ENCODE measurements around the gene HKDC1.
"Not testable (repeated sequence)": the region's sequence is repeated elsewhere in the genome, so short reads cannot be mapped to it uniquely, and the experiment has no call there.

HKDC1 gene

DNA sequence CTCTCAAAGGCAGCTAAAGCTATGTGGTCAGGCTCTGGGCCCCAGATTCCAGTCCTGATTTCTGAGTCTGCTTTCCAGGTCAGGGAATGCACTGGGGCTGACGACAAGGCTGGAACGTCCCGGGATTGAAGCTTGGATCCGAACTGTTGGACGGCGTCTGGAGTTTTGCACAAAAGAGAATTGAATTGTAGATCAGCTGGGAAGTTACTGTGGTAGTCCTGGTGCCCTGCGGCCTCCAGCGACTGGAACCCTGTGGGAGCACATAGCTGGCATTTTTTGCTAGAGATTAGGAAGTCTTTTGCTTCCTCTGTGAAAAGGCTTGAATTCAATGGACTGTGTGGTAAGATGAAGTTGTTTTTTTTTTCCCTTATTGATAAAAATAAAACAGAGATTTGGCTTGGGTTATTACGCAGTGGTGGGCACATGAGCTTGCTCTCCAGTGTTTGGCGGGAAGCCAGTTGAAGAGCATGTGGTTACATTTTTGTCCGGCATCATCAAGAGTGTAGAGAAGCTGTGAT, 58.4 kb downstream of the HKDC1 start, which contains the start of gene HK1:
TSS of gene HK1 (plus strand) at position 51 of the 518 bp plus-strand sequence.
- DNase-seq (ENCODE audit: low read depth in 2 of 3, low spot score in 2 of 3): no peak

DNA sequence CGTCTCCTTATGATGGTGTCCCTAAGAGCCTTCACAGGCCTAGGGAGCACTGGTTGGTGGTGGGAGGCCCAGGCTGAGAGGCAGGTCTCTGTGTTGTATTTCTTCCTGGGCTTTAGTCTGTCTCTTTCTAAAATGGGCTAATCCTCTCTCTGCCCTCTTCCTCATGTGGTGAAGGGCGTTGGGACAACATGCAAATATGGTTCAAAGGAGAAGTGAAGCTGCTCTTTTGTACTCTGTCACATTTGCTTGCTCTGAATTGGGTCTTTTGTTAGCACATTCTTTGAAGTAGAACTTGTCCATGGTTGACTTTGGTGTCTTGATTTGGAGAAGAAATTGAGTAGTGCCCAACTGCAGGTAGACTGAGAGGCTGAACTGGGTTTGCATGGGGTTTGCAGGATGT, 59.0 kb downstream of the HKDC1 start:
- no peak for DNase-seq (ENCODE audit: low read depth in 2 of 3, low spot score in 2 of 3)

DNA sequence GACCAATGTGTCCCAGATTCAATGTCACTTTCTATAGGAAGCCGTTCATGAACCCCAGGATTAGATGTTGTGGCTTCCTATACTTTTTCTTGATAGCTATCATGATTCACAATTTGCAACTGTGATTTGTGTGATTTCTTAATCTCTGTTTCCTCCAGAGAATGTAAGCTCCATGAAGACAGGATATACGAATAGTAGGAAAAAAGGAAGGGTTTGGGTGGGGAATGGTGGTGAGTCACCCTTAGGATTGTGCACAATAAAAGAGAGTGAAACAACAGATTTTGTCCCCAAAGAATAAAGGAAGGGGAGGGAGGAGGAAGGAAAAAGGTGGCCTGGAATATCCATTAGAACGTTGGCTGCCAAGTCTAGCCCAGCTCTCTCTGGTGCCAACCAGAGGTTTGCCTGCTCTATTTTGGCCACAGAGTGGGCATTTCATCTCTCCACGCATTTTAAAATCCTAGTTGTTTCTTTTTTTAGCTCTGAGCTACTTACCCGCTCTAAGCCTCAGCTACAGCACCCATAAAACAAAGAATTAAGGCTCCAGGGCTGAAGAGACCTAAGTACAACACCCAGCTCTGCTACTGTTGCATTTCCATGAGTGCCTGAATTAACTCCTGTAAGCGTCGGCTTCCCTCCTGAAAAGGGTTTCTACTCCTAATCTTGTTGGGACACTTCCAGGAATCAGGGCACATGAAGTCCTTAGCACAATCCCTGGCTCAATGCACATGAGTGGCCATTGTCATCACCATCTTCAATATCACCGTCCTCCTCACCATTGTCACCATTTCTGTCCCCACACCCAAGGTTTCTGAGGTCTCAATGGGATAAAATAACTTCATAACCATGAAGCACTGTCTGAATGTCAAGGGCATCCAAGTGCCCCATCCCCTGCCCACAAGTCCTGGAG, 61.6 kb downstream of the HKDC1 start:
- no peak for DNase-seq (ENCODE audit: low read depth in 2 of 3, low spot score in 2 of 3)

DNA sequence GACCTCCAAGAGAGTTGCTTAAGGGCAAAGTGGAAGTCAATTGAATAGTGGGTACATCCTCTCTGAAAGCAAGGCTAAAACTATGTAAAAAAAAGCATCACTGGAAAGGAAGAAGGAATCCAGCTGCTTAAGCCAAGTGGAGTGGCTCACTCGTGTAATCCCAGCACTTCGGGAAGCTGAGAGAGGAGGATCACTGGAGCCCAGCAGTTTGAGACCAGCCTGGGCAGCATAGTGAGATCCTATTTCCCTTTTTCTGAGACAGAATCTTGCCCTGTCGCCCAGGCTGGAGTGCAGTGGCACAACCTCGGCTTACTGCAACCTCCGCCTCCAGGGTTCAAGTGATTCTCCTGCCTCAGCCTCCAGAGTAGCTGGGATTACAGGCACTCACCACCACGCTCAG, 64.3 kb downstream of the HKDC1 start:
- not testable (repeated sequence) for DNase-seq (ENCODE audit: low read depth in 2 of 3, low spot score in 2 of 3)

DNA sequence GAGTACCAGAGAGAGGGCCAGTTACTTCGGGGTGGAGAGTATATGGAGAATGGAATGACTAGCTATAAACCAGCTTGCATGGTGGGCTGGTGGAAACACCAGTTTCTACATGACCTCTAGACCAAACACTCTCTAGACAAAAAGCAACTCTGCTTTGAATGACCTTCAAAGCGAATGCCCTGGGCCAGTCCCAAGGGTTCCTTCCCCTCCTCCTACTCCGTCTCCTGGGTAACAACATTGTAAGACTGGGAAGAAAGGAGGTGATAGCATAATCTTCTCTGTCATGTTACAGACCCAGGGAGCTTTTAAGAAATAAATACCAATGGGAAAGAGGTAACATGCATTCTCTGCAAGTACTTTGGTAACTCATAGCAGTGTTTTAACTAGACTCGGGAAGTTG, 65.6 kb downstream of the HKDC1 start:
- no peak for DNase-seq (ENCODE audit: low read depth in 2 of 3, low spot score in 2 of 3)

DNA sequence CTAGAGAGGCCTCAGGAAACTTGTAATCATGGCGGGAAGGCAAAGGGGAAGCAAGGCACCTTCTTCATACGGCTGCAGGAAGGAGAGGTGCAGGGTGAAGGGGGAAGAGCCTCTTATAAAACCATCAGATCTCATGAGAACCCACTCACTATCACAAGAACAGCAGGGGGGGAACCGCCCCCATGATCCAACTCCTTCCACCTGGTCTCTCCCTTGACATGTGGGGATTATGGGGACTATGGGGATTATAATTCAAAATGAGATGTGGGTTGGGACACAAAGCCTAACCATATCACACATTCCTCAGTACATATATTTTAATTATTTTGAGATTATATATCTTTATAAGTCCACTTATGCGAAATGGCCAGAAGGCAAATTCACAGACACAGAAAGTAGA, 67.0 kb downstream of the HKDC1 start:
- no peak for DNase-seq (ENCODE audit: low read depth in 2 of 3, low spot score in 2 of 3)

DNA sequence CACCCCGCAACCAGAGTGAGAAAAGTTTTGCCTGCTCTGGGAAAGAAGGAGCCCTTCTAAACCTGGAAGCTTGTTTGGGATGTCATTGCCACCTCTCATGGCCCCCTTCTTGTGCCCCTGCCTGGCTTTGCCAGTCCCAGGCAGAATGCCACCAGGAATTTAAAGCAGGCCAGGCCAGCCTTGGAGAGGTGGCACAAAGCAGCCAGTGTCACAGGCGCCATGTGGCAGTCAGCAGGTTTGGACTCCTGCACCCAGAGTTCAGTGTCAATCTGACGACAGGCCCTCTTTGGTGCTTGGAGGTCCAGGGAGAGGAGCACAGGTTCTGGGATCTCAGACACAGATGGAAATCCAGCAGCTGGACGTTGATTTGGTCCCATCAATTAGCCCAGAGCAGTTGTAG, 70.9 kb downstream of the HKDC1 start:
- DNase-seq (ENCODE audit: low read depth in 2 of 3, low spot score in 2 of 3): no peak

DNA sequence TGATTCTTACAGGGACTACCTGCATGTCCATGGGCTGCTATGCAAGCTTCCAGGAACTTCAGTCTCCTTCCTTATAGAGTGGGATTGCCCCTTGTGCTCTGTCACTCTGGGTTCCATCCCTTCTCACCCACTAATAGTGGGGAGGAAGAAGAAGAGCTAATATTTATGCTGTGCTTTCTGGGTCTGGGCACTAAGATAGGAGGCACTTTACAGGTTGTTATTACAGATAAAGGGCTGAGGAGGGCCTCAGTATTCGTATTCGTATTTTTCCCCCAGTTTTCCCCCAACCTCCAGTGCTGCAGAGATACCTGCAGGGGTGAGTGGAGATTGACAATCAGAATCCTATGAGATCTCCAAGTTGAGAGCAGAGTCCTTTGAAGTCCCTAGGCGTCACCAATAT, 72.3 kb downstream of the HKDC1 start:
- no peak for DNase-seq (ENCODE audit: low read depth in 2 of 3, low spot score in 2 of 3)

DNA sequence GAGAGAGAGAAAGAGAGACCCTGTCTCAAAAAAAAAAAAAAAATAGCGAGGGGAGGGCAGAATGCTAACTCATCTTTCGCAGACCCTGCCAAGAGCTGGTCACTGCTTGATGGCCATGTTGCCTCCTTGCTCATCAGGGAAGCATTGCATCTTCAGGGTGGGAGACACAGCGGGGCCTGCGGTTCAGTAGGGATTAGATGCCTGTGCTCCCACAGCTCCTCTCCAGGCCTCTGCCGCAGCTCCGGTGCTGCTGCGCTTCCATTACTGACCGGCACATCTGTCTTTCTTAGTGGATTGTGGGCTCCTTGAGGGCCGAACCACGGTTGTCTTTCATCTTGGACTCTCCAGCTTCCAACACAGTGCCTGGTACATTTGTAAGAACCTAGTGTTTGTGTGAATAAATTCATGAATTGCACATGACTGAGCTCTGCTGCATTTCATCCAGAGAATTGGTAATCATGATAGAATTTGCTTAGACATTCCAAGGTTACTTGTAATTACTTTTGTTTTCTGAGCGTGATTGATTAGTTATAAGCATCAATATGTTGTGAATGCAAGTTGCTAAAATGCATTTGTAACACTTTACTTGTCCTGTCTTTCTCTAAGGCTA, 75.0 kb downstream of the HKDC1 start:
- no peak for DNase-seq (ENCODE audit: low read depth in 2 of 3, low spot score in 2 of 3)

DNA sequence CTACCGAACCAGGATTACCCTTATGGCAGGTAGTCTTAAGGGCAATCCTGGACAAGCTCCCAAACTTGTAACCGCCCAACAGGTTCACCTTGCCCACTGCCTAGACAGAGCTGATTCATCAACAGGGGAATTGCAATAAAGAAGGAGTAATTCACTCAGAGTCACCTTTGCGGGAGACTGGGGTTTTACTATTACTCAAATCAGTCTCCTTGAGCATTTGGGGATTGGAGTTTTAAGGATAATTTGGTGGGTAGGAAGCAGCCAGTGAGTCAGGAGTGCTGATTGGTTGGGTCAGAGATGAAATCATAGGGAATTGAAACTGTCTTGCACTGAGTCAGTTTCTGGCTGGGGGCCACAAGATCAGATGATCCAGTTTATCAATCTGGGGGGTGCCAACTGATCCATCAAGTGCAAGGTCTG, 83.5 kb downstream of the HKDC1 start:
- DNase-seq (ENCODE audit: low read depth in 2 of 3, low spot score in 2 of 3): no peak

DNA sequence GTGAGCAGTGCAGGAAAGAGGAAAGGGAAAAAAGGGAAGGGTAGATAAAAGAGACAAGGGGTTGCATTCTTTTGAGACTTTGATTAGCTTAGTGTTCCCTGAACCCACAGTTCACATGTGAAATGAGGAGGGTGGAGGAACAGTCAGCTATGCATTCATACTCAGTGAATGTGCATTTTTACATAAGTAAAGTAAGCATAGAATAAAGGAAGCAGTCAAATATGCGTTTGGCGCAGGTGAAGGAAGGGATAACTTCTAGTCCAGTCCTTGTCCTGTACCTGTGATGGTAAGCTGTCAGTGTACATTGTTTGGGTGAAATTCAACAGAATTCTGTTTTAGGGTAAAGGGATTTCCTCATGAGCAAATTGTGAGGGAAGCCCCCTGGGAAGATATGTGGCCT, 86.3 kb downstream of the HKDC1 start:
- DNase-seq (ENCODE audit: low read depth in 2 of 3, low spot score in 2 of 3): no peak

DNA sequence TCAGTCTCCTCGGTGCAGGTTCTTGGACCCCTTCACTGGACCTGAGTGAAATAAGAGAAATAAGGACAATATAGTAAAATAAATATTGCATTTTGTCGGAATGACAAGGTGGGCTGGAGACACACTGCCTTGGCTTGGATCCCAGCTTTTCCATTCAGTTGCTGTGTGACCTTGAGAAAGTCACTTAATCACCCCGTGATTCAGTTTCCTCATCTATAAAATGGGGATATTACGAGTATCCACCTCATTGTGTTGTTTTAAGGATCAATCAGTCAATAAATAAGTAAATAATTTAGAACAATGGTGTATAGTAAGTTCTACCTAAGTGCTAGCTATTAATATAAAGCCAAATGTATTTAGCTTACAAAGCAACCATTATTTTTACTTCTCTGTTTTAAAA, 87.3 kb downstream of the HKDC1 start:
- DNase-seq (ENCODE audit: low read depth in 2 of 3, low spot score in 2 of 3): no peak

DNA sequence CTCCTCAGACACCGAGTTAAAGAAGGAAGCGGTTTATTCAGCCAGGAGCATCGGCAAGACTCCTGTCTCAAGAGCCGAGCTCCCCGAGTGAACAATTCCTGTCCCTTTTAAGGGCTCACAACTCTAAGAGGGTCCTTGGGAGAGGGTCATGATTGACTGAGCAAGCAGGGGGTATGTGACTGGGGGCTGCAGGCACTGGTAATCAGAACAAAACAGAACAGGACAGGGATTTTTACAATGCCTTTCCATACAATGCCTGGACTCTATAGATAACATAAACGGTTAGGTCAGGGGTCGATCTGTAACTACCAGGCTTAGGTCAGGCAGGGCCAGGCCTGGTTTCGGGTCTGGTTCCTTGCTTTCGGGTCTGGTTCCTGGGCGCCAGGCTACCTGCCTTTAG, 88.2 kb downstream of the HKDC1 start:
- DNase-seq (ENCODE audit: low read depth in 2 of 3, low spot score in 2 of 3): not testable (repeated sequence)

DNA sequence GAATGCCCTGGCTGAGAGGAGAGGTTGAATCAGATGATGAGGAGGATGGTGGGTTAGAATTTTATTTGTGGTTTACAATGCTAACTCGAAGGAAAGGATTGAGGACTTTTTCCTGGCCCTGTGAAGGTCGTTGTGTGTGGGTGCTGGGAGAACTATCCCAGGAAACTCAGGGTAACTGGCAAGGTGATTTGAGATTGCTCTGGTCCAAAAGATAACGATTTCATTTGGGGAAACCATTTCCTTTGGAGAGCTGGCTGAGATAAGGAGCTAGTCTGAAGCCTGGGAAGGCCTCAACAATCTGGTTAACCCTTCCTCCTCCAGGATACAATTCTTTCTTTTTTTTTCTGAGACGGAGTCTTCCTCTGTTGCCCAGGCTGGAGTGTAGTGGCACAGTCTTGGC, 91.2 kb downstream of the HKDC1 start:
- DNase-seq (ENCODE audit: low read depth in 2 of 3, low spot score in 2 of 3): no peak

DNA sequence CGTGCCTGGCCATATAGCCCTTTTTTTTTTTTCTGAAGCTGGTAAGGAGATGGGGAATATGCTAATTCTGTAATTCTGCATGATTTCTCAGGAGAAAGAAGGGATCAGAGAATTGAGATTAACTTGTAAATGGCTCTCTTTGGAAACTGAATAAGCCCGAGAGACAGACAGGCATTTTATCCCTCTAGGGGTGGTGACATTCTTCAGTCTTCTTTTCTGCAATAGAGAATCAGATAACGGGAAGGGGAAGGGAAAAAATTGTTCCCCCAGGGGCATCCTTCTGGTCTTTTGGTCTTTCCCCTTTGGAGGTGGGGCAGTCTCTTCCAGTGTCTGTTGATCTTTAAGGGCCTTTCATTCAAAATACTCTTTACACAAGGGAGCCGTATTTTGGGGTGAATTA, 92.4 kb downstream of the HKDC1 start:
- DNase-seq (ENCODE audit: low read depth in 2 of 3, low spot score in 2 of 3): no peak

DNA sequence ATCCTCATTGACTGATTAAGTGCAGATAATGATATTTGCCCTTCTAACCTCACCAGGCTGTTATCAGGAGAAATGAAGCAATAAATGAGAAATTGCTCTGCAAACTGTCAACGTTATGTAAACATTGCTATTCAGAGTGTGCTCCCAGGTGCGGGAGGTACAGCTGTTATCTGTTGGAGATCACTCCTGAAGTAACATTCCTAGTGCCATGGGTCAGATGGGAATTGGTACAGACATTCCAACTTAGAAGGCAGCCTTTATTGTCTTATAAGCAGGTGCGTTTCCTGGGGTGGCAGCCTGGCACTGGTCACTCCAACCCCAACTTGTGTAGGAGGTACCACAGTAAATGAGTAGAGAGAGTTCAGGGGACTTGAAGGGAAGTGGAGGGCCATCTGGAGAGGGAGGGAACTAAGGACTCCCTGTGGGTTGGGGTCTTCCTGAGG, 95.0 kb downstream of the HKDC1 start:
- no peak for DNase-seq (ENCODE audit: low read depth in 2 of 3, low spot score in 2 of 3)

DNA sequence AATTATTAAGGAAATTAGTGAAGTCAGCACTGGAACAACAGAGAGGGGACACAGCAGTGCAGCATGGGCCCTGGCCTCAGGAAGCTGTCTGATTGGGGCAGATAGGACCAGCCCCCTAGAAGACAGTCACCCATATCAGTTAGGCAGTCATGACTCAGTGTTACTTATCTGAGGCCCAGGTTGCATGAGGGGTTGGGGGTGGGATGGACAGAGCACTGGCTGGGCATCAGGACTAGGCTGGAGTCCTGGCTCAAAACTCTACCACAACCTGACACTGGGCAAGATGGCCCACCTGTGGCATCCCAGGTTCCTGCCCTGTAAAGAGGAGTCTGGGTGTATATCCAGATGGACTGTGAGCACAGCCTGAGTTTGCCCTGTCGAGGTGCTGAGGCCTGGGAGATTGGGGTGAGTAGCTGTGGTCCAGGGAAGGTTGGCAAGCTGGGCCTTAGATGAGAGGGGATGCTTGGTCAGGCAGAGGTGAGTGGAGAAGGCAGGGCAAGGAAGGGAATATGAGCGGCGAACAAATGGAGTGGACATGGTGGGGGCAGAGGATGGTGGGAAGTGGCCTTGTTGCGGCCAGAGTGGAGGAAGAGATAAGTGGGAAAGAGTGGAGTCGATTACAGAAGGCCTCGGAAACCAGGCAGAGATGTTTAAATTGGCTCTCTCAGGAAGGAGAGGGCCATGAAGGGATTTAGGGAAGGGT, 95.6 kb downstream of the HKDC1 start:
- DNase-seq (ENCODE audit: low read depth in 2 of 3, low spot score in 2 of 3): no peak

DNA sequence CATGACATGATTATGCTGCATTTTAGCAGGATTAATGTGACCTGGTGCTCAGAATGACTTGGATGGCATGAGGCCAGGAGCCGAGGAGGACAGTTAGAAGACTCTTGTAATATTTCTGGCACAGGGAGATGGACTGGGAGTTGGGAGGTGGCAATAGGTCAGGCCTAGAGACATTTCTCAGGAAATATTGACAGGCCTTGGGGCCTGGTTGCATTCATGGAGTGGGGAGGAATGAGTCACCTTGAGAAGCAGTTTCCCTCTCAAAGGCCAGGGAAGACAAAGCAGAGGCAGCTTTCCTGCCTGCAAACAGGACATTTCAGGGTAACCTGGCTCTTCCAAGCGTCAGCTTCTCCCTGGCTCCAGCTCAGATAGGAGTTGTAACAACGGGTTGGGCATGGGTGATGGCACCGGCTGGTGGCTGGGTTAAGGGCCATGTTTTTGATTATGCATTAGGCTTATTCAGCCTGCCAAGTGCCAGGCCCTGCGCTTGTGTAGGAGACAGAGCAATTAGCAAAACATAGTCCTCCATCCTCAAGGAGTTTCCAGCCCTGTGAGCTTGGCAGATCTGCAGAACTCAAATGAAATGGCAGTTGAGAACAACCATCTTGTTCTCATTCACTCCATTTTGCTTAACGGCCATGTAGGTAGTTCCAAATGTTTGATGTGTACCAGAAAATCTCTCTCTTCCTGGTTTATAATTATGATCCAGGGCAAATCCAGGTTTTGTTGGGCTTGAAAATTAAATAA, 96.4 kb downstream of the HKDC1 start:
- no peak for DNase-seq (ENCODE audit: low read depth in 2 of 3, low spot score in 2 of 3)
